HepG2 (cell line): Measurements from ENCODE around the gene AKAP8.
"Not testable (repeated sequence)": the region's sequence is repeated elsewhere in the genome, so short reads cannot be mapped to it uniquely, and the experiment has no call there.

Experiments used
- ARID5B ChIP-seq: IDR thresholded peaks from 2 replicates; pipeline ENCODE4 v1.4.0; 2020; ENCODE audit warnings: mild to moderate bottlenecking, missing genetic modification reagents
- CTCF ChIP-seq: sonication (generic); formaldehyde crosslinking; IDR thresholded peaks from 2 replicates; pipeline ENCODE4 v1.5.0; 2020; ENCODE audit warnings: mild to moderate bottlenecking, missing genetic modification reagents, moderate library complexity
- IRF9 ChIP-seq: sonication (generic); formaldehyde crosslinking; IDR thresholded peaks from 2 replicates; pipeline ENCODE4 v1.8.0; 2022; ENCODE audit warnings: missing genetic modification reagents, mild to moderate bottlenecking, borderline replicate concordance
- JUND ChIP-seq: sonication (generic); formaldehyde crosslinking; IDR thresholded peaks from 2 replicates; pipeline ENCODE4 v1.8.0; 2022; ENCODE audit warnings: mild to moderate bottlenecking, missing genetic modification reagents
- POLR2AphosphoS2 ChIP-seq: IDR thresholded peaks from 2 replicates; pipeline ENCODE4 v1.6.1; 2011; ENCODE audit warnings: low read depth, low read length, improper control_type of control experiment
- POLR2AphosphoS5 ChIP-seq: IDR thresholded peaks from 2 replicates; pipeline ENCODE4 v1.6.1; 2012; ENCODE audit warnings: low read depth, low read length
- PPARG ChIP-seq: conservative IDR thresholded peaks from 2 replicates; pipeline ENCODE4 v1.6.1; 2016; ENCODE audit warnings: missing biosample characterization, missing genetic modification reagents
- THAP7 ChIP-seq: sonication (generic); formaldehyde crosslinking; IDR thresholded peaks from 2 replicates; pipeline ENCODE4 v1.8.1; 2023; ENCODE audit warnings: mild to moderate bottlenecking, missing genetic modification reagents
- ZBTB4 ChIP-seq: sonication (generic); formaldehyde crosslinking; IDR thresholded peaks from 2 replicates; pipeline ENCODE4 v1.4.0; 2020; ENCODE audit warnings: missing genetic modification reagents, mild to moderate bottlenecking, borderline replicate concordance

GRCh38 chr19:15352535-15352934 lies 27.1 kb downstream of the AKAP8 start:
- not testable (repeated sequence) for TF ChIP-seq JUND (CRISPR knock-in tag); IRF9 (CRISPR knock-in tag); POLR2AphosphoS5; THAP7; CTCF (CRISPR knock-in tag); PPARG (CRISPR knock-in tag); ARID5B (CRISPR knock-in tag); POLR2AphosphoS2; ZBTB4 (CRISPR knock-in tag)
